Measurements from ENCODE around the gene DLG1.
"Not testable (repeated sequence)": the region's sequence is repeated elsewhere in the genome, so short reads cannot be mapped to it uniquely, and the experiment has no call there.

DLG1 gene

DNA sequence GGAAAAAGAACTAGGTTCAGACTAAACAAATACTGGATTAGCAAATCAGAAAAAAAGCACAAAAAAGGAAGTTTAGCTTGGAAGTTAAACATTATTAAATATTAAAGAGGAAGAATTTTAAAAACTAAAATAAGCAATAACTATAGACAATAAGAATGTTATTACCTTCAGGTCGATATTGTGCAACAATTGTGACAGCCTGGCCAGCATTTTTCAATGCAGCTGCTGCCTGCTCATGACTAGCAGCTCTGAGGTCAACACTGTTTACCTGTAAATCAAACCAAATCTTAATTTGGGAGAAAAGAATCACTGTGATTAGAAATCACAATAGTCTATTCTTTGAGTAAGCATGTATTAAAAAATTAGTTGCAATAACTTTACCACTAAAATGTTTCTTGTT lies 193.7 kb downstream of the DLG1 start:
- no peak for DNase-seq (ENCODE audit: low read depth in 3 of 3)

DNA sequence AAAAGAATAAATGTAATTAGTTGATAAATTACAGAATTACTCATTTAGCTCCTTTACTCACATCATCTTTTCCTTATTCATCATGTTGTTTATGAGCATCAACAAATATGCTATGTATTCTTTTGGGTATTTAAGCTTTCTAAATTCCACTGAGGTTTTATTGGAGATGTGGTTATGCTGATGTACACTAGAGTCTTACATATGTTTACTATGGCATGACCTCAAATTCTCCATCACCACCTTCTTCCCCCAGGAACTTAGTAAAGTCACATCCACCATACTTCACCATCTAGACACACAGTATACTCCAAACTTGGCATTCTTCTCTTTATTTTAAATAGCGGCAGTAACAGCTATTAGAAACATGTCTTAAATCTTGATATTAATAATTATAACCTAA lies 194.6 kb downstream of the DLG1 start:
- no peak for DNase-seq (ENCODE audit: low read depth in 3 of 3)

DNA sequence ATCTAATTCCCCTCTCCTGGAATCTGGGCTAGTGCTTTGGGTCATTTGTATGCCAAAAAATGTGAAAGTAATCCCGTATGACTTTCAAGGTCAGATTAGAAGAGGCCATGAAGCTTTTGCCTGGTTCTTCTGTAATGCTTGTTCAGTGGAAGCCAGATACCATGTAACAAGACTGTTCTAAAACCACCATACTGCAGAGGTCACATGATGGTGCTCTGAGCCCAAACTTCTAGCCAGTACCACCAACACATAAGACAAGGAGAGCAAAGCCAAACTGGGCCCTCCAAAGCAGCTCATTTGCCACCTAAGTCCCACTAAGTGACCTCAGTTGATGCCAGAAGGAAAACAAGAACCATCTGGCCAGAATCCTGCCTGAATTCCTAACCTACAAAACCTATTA lies 204.5 kb downstream of the DLG1 start:
- no peak for DNase-seq (ENCODE audit: low read depth in 3 of 3)

DNA sequence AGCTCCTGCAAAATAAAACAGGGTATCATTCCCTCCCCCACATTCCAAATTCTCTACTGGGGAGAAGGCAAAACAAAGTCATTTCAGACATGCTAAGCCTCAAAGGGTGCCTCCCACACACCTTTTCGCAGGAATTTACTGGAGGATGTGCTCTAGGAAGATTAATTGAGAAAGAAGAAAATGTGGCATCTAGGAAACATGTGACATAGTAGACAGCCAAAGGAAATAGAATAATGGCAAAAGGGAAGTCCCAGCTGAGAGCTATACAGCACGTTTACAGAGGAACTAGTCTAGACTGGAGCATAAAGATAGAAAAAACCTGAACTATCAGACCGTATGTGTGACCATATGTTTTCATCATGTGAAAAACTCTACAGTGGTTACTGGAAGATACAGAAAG lies 210.0 kb downstream of the DLG1 start:
- no peak for DNase-seq (ENCODE audit: low read depth in 3 of 3)

- no peak for DNase-seq (ENCODE audit: low read depth in 3 of 3)
These were observed 213.3 kb downstream of the DLG1 start for GRCh38 chr3:197085137-197085536.

DNA sequence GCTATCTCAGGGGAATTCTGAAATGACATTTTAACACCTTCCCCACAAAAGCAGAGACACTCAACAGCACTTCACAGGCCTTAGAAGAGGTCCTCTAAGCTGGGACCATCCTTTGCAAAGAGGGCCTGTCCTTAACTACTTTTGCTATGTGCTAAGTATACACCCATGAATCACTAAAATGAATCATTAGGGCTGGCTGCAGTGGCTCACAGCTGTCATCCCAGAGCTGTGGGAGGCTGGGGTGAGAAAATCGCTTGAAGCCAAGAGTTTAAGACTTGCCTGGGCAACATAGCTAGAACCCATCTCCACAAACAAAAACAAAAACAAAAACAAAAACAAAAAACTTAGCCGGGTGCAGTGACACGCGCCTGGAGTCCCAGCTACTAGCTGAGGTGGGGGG lies 214.9 kb downstream of the DLG1 start:
- DNase-seq (ENCODE audit: low read depth in 3 of 3) = peak in 1 of 3 experiments; percentile 12

GRCh38 chr3:197082871-197083270 lies 215.5 kb downstream of the DLG1 start:
- no peak for DNase-seq (ENCODE audit: low read depth in 3 of 3)

- DNase-seq (ENCODE audit: low read depth in 3 of 3) = no peak
These were observed 218.1 kb downstream of the DLG1 start for GRCh38 chr3:197080344-197080743.

- DNase-seq (ENCODE audit: low read depth in 3 of 3) = no peak
These were observed 222.0 kb downstream of the DLG1 start for GRCh38 chr3:197076415-197076814.

- DNase-seq (ENCODE audit: low read depth in 3 of 3) = no peak
These were observed 230.3 kb downstream of the DLG1 start for GRCh38 chr3:197068077-197068476.

- DNase-seq (ENCODE audit: low read depth in 3 of 3) = no peak
These were observed 233.6 kb downstream of the DLG1 start for GRCh38 chr3:197064771-197065170.

- DNase-seq (ENCODE audit: low read depth in 3 of 3) = no peak
These were observed 236.0 kb downstream of the DLG1 start for GRCh38 chr3:197062446-197062845.

DNA sequence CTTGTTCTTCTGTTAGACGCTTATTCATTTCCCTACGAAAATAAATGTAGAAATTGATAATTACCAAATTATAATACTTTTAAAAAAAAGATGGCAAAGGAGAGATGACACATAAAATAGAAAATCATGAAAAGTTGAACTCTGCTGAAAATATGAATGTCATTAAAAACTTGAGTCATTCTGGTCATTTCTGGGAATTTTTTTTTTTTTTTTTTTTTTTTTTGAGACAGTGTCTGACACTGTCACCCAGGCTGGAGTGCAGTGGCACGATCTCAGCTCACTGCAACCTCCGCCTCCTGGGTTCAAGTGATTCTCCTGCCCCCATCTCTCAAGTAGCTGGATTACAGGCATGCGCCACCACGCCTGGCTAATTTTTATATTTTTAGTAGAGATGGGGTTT lies 246.8 kb downstream of the DLG1 start:
- DNase-seq (ENCODE audit: low read depth in 3 of 3) = not testable (repeated sequence)

GRCh38 chr3:197050511-197050910 lies 247.9 kb downstream of the DLG1 start:
- no peak for DNase-seq (ENCODE audit: low read depth in 3 of 3)

DNA sequence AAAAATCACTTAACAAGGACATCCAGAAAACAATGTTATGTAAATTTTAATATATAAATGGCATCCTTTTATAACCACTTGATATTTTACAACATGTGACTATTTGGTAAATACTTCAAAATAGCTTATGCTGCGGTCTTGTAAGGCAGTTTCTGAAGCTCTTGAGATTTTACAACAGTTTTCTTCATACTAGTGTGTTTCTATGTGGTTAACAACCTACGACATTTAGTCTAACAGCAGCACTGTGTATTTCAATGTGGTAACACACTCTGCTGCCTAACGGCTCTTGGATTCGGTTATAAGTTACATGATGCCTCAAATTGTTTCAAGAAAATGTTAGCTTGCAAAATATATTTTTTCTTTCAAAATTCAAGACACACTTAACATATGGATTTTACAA lies 255.9 kb downstream of the DLG1 start:
- no peak for DNase-seq (ENCODE audit: low read depth in 3 of 3)

DNA sequence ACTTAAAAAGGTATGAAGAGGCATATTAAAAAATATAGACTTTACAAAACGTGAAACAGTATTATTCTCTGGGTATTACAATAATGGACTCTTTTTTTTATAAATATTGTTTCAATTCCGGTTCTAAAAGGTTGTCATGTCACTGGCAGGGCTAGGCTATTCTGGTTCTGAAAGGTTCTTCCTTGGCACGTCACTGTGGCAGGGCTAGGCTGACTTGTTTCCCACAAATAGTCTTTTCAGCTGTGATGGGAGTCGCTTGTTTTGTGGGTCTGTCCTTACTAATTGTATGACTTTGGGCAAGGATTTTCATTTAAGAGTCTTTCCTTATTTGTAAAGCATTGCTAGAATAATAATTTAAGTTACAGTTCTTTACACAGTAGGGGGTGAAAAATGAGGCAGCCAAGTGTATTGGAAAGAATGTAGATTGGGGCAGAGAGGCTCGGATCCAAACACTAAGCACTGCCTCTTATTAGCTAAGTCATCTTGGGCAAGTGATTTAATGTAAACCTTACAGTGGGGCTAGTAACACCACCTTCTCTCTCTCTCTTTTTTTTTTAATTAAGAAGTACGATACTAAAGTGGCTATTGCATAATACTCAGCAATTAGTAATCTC lies 256.4 kb downstream of the DLG1 start:
- DNase-seq (ENCODE audit: low read depth in 3 of 3) = no peak

DNA sequence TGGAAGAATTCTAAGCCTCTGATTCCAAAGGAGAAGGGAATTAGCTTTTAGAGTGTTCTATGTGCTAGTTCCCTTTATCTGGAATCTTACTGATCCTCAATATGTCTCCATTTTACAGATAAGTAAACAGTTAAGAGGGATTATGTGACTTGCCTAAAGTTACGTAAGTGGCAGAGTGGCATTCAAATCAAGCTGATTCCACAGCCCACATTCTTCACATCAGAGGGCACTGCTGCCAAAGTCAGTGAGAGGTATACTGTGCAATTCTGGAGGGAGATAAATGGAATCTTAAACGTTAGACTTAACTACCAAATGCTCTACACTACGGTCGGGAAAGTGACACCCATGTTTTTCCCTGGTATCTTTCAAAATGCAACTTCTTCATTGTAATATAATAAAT lies 257.8 kb downstream of the DLG1 start:
- DNase-seq (ENCODE audit: low read depth in 3 of 3) = no peak

- DNase-seq (ENCODE audit: low read depth in 3 of 3) = no peak
These were observed 259.5 kb downstream of the DLG1 start for GRCh38 chr3:197038679-197039462.

DNA sequence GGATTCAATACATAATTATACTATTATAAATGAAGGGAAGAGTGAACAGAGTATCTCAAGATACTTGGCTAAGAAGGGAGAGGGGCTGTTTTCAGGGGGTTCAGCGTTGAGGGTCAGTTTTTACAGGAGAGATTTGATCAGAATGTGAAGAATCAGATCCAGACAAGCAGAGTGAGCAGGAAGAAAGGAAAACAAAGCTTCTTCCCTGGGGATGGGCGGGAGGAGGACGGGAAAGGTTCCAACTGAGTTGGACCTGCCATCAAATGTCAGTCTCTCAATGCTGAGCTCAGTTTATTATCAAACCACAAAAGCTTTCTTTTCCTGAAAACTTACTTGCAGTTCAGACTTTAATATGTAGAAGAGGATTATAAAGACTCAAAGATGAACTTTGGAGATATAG lies 262.8 kb downstream of the DLG1 start:
- no peak for DNase-seq (ENCODE audit: low read depth in 3 of 3)

DNA sequence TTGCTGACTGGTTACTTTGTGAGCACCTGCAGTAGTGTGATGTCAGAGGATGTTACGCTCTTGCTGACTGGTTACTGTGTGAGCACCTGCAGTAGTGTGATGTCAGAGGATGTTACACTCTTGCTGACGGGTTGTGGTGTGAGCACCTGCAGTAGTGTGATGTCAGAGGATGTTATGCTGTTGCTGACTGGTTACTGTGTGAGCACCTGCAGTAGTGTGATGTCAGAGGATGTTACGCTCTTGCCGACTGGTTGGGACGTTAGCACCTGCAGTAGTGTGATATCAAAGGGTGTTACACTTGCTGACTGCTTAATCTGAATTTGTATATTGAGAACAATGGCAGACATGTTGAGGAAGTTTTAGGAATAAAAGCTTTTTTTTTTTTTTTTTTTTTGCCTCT lies 263.6 kb downstream of the DLG1 start:
- DNase-seq (ENCODE audit: low read depth in 3 of 3) = not testable (repeated sequence)

DNA sequence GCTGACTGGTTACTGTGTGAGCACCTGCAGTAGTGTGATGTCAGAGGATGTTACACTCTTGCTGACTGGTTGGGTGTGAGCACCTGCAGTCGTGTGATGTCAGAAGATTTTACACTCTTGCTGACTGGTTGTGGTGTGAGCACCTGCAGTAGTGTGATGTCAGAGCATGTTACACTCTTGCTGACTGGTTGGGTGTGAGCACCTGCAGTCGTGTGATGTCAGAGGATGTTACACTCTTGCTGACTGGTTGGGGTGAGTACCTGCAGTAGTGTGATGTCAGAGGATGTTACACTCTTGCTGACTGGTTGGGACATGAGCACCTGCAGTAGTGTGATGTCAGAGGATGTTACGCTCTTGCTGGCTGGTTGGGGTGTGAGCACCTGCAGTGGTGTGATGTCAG lies 264.6 kb downstream of the DLG1 start:
- not testable (repeated sequence) for DNase-seq (ENCODE audit: low read depth in 3 of 3)

DNA sequence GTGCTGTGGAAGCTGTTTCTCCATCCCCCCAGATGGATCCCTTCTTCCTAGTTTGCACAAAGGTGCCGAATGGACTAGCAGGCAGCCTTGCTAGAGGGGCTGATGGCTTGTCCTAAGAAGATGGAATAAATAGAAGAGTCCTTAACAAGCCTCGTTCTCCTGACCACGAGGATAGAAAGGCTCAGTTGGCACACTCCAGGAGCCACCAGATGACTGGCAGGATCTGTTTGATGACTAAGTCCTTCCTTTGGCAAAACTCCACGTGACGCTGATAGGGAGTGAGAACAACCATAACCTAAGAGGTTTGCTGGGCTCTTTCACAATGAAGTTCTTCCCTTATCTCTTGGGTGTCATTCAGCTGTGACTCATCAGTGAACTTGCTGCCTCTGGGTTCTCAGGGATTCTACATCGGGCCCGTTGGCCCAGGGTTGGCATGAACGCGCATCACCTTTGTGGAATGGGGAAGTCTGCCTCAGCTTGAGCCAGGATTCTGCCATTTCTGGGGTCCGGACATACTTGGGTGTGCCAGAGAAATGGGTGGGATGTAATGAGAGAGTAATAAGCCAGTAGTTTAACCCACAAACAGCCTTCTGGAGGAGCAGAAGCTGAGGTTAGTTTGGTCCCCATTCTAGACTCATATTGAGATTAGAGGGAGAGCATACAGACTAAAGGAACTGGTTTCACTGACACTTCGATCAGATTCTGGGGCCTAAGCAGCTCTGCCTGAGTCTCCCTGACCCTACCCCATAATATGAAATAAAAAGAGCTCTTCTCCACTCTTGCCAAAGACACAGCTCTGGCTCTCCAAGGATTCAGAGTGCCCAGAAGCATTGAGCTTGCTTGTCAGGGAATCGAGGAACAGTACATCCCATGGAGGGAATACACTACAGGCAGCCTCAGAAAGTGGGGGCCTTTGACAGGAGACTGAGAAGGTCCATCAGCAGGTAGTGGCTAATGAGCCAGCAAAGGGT lies 266.8 kb downstream of the DLG1 start:
- DNase-seq (ENCODE audit: low read depth in 3 of 3) = no peak
